Fibroblast of lung (primary cell): ENCODE data around the gene RNF20. TPM values are rescaled to one million over a fixed set of nuclear protein-coding genes. Genes with fewer than 3 reads are reported as not detected.

Experiments
- DNase-seq, 2 donors: peaks; one replicate each; pipeline versions ENCODE4 v3.0.0 to v3.0.0-alpha.2; 2010; ENCODE audit warnings: low read depth in 2 of 2
- H2AFZ ChIP-seq: 2 replicates; pipeline ENCODE4 v1.5.1; 2012; ENCODE audit warnings: low read length, control low read depth, inconsistent platforms
- H3K27ac ChIP-seq: 2 replicates; pipeline ENCODE4 v1.5.1; 2011; ENCODE audit warnings: low read length, control low read depth; ENCODE audit not compliant: insufficient read depth
- H3K27me3 ChIP-seq: 2 replicates; pipeline ENCODE4 v1.5.1; 2011; ENCODE audit warnings: mild to moderate bottlenecking, low read length; ENCODE audit not compliant: control insufficient read depth, insufficient read depth
- H3K36me3 ChIP-seq: 2 replicates; pipeline ENCODE4 v1.5.1; 2011; ENCODE audit warnings: low read length; ENCODE audit not compliant: control insufficient read depth, insufficient read depth
- H3K4me1 ChIP-seq: 2 replicates; pipeline ENCODE4 v1.5.1; 2011; ENCODE audit warnings: low read length; ENCODE audit not compliant: control insufficient read depth, insufficient read depth; ENCODE audit errors: extremely low read depth
- H3K4me2 ChIP-seq: 2 replicates; pipeline ENCODE4 v1.5.1; 2011; ENCODE audit warnings: low read length, control low read depth; ENCODE audit not compliant: insufficient read depth; ENCODE audit errors: extremely low read depth
- H3K4me3 ChIP-seq, 4 experiments: fragments of 200-600 bp in 1 of 4; sonication (generic) in 1 of 4; replicated peaks in 1 of 4; 2 replicates each; pipeline ENCODE4 v1.5.1; 2011 to 2016; ENCODE audit warnings: low read length in 4 of 4, low read depth in 3 of 4, mild to moderate bottlenecking in 3 of 4, control low read depth in 2 of 4, inconsistent platforms in 1 of 4, mixed read lengths in 1 of 4; ENCODE audit not compliant: insufficient read depth in 1 of 4; ENCODE audit errors: control extremely low read depth in 1 of 4
- H3K79me2 ChIP-seq: 2 replicates; pipeline ENCODE4 v1.5.1; 2012; ENCODE audit warnings: mild to moderate bottlenecking, low read length, inconsistent platforms; ENCODE audit not compliant: control insufficient read depth, insufficient read depth
- H3K9ac ChIP-seq: 2 replicates; pipeline ENCODE4 v1.5.1; 2011; ENCODE audit warnings: mild to moderate bottlenecking, low read length, control low read depth; ENCODE audit not compliant: insufficient read depth
- H3K9me3 ChIP-seq: 2 replicates; pipeline ENCODE4 v1.5.1; 2012; ENCODE audit warnings: low read depth, low read length; ENCODE audit not compliant: control insufficient read depth, insufficient read depth
- H4K20me1 ChIP-seq: 2 replicates; pipeline ENCODE4 v1.5.1; 2011; ENCODE audit warnings: low read length; ENCODE audit not compliant: control insufficient read depth, insufficient read depth; ENCODE audit errors: extremely low read depth
- EZH2 ChIP-seq: IDR thresholded peaks from 2 replicates; pipeline ENCODE4 v1.5.1; 2012; ENCODE audit warnings: low read length, control low read depth, mild to moderate bottlenecking; ENCODE audit errors: missing control alignments
- polyA plus RNA-seq, 2 donors: library from polyadenylated mRNA; depleted of rRNA in 1 of 2; stranded (reverse) in 1 of 2; unstranded in 1 of 2; fragments of >200 nt; gene quantifications; 2 replicates each; pipeline ENCODE4 v1.2.1, GENCODE V29; 2011 to 2012; ENCODE audit warnings: missing spikeins in 1 of 2
- total RNA-seq: library from RNA; depleted of rRNA; stranded (reverse); fragments of >200 nt; gene quantifications from 2 replicates; pipeline ENCODE4 v1.2.1, GENCODE V29; 2014
- TF ChIP-seq, protein P1 (sequence below), 2 donors: IDR thresholded peaks in 1 of 2; conservative IDR thresholded peaks in 1 of 2; 1 replicate in 1 of 2; 2 replicates in 1 of 2; pipeline ENCODE4 v1.5.1; 2011 to 2012; ENCODE audit warnings: low read length in 2 of 2, control low read depth in 1 of 2, inconsistent platforms in 1 of 2, low read depth in 1 of 2, mild to moderate bottlenecking in 1 of 2

The RNF20 gene
- total and polyA plus RNA-seq, 2 donors (not counting 1 experiment from before 2014, with no cell fraction given): 23.0 to 29.6 TPM

DNA sequence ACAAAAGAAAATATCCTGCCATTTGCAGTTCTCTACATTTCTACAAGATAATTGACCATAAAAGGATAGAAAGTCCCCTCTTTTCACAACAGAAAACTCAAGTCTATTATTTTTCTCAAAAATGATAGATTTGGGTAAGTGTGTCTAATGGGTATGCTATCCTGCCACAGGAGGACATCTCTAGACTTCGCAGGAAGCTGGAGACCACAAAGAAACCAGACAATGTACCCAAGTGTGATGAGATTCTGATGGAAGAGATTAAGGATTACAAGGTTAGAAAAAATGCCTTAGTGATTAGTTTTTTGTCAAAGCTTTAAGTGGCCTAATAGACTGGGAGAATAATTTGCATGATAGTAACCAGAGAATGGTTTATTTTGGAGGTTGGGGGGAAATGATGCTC, 28.1 kb downstream of the RNF20 start:
- Histone ChIP-seq H3K9me3 (no peaks in the 10 kb centered on the region), H3K4me3 (no peak overlapping the region), H3K79me2 (no peaks in the 10 kb centered on the region), H3K4me2 (no peak overlapping the region), H3K27me3 (no peaks in the 10 kb centered on the region), H3K9ac (no peak overlapping the region), H4K20me1 (no peaks in the 10 kb centered on the region), H3K4me1 (no peaks in the 10 kb centered on the region), H3K27ac (no peak overlapping the region), H3K36me3 (peaks cover 3% of the 10 kb centered on the region), H2AFZ (no peak overlapping the region)
- DNase-seq: no peak
- no peak for TF ChIP-seq EZH2
- TF ChIP-seq, protein P1, sequence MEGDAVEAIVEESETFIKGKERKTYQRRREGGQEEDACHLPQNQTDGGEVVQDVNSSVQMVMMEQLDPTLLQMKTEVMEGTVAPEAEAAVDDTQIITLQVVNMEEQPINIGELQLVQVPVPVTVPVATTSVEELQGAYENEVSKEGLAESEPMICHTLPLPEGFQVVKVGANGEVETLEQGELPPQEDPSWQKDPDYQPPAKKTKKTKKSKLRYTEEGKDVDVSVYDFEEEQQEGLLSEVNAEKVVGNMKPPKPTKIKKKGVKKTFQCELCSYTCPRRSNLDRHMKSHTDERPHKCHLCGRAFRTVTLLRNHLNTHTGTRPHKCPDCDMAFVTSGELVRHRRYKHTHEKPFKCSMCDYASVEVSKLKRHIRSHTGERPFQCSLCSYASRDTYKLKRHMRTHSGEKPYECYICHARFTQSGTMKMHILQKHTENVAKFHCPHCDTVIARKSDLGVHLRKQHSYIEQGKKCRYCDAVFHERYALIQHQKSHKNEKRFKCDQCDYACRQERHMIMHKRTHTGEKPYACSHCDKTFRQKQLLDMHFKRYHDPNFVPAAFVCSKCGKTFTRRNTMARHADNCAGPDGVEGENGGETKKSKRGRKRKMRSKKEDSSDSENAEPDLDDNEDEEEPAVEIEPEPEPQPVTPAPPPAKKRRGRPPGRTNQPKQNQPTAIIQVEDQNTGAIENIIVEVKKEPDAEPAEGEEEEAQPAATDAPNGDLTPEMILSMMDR (conservative IDR thresholded peaks at IDR 0.05 in 1 of 2, IDR thresholded peaks at IDR 0.05 in 1 of 2; ENCODE audit: low read depth in 1 of 2, low read length in 2 of 2): no peak

DNA sequence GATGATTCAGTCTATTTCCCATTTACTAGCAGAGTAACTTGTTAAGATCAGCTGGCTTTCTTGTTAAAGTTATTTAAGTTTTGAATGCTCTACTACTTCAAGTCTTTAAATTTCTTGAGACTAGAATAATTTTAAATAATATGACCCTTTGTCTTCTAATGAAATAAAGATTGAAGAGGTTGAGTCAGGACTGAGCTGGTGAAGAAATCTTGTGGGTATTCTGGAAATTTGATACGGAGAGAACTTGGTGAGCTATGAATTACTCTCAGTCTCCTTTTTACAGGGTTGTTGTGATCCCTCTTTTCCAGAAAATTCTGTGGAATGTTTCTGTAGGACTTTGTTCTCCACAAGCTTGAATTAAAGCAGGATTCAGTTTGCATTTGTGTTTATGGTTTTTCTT, 29.3 kb downstream of the RNF20 start:
- no peak for TF ChIP-seq EZH2
- TF ChIP-seq, protein P1 (conservative IDR thresholded peaks at IDR 0.05 in 1 of 2, IDR thresholded peaks at IDR 0.05 in 1 of 2; ENCODE audit: low read depth in 1 of 2, low read length in 2 of 2): no peak
- Histone ChIP-seq H3K36me3 (peaks cover 3% of the 10 kb centered on the region), H2AFZ (no peak overlapping the region), H3K4me2 (no peak overlapping the region), H3K27ac (no peak overlapping the region), H4K20me1 (no peaks in the 10 kb centered on the region), H3K27me3 (no peaks in the 10 kb centered on the region), H3K9me3 (no peaks in the 10 kb centered on the region), H3K79me2 (no peaks in the 10 kb centered on the region), H3K4me1 (no peaks in the 10 kb centered on the region), H3K9ac (no peak overlapping the region), H3K4me3 (no peak overlapping the region)
- no peak for DNase-seq

GRCh38 chr9:101564252-101564651, 30.6 kb downstream of the RNF20 start:
- TF ChIP-seq EZH2: no peak
- TF ChIP-seq, protein P1 (conservative IDR thresholded peaks at IDR 0.05 in 1 of 2, IDR thresholded peaks at IDR 0.05 in 1 of 2; ENCODE audit: low read depth in 1 of 2, low read length in 2 of 2): no peak
- Histone ChIP-seq H3K27me3 (no peaks in the 10 kb centered on the region), H3K9me3 (no peaks in the 10 kb centered on the region), H2AFZ (no peak overlapping the region), H4K20me1 (no peaks in the 10 kb centered on the region), H3K4me2 (no peak overlapping the region), H3K9ac (no peak overlapping the region), H3K36me3 (peaks cover 3% of the 10 kb centered on the region), H3K4me3 (no peak overlapping the region), H3K4me1 (no peaks in the 10 kb centered on the region), H3K79me2 (no peaks in the 10 kb centered on the region), H3K27ac (no peak overlapping the region)
- DNase-seq: no peak
